Astrocyte (in vitro differentiated cells and primary cell): ENCODE results near the gene MKNK2.

Source experiments
- EZH2 ChIP-seq: IDR thresholded peaks from 2 replicates; pipeline ENCODE4 v1.6.1; 2012; ENCODE audit warnings: mild to moderate bottlenecking, low read length, inconsistent platforms; ENCODE audit not compliant: insufficient read depth
- TF ChIP-seq, protein P1 (sequence below): IDR thresholded peaks from 2 replicates; pipeline ENCODE4 v1.5.1; 2011; ENCODE audit warnings: low read depth, mild to moderate bottlenecking, inconsistent platforms, low read length, moderate library complexity; ENCODE audit not compliant: insufficient read depth

DNA sequence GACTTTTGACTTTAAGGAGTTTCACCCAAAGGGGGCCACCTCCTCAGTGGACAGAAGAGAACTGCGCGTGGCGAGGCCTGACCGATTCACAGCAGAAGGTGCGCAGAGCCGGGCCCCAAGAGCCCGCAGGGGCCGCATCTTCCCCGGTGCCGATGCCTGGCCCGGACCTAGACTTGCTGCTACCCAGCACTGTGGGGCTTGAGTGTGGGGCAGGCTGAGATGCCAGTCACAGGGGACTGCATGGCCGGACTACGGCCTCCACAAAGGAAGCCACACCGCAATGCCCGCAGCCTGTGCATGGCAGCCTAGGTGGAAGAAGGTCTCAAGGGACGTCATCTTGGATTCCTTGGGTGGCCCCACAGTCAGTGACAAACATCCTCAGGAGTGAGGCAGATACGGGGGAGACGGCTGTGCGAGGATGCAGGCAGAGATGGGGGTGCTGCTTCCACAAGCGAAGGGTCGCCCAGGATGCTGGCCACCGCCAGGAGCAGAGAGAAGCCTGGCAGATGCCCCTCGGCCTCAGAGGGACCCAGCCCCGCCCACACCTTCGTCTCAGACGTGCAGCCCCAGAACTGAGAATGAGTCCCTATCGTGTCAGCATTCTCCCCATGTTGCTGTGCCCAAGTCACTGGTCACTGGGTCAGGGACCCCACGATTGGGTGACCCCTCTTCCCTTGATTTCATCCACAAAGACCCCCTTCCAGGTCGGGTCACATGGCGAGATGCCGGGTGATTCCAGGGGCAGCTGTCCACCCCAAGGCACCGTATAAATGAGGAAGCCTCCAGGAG lies 28.2 kb upstream of the MKNK2 start:
- TF ChIP-seq EZH2, result no peak
- TF ChIP-seq, protein P1, sequence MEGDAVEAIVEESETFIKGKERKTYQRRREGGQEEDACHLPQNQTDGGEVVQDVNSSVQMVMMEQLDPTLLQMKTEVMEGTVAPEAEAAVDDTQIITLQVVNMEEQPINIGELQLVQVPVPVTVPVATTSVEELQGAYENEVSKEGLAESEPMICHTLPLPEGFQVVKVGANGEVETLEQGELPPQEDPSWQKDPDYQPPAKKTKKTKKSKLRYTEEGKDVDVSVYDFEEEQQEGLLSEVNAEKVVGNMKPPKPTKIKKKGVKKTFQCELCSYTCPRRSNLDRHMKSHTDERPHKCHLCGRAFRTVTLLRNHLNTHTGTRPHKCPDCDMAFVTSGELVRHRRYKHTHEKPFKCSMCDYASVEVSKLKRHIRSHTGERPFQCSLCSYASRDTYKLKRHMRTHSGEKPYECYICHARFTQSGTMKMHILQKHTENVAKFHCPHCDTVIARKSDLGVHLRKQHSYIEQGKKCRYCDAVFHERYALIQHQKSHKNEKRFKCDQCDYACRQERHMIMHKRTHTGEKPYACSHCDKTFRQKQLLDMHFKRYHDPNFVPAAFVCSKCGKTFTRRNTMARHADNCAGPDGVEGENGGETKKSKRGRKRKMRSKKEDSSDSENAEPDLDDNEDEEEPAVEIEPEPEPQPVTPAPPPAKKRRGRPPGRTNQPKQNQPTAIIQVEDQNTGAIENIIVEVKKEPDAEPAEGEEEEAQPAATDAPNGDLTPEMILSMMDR, result no peak
